ENCODE results near the gene ENHO.

DNA sequence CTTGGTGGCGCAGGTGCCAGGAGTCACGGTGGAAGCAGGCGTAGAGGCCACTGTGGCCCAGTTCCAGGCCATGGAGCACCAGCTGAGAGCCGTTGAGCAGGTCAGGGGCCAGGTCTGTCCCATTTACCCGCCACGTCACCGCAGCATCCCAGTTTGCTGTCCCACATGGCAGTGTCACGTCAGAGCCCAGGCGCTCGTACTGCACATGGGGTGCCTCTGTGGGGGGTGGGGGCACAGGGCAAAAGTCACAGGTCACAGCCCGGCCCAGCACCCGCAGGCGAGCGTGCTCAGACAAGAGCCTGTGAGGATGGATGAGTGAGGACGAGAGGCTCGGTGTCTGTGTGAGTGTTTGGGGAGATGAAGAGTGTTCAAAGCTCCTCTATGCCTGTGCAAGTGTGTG lies 41.8 kb upstream of the ENHO start:
- TF ChIP-seq CTCF (IDR thresholded peaks at IDR 0.05) (no peak), POLR2A (IDR thresholded peaks at IDR 0.05) (no peak)

All from adrenal gland (tissue), 5 donors.